Peyer's patch (tissue), 4 donors: ENCODE results near the gene LARP4B. TPM values are rescaled to one million over a fixed set of nuclear protein-coding genes. Genes with fewer than 3 reads are reported as not detected.
A peak's percentile ranks its signal among the peaks of the same experiment; 100 is the strongest.

Experiments used
- DNase-seq, 3 donors: peaks; one replicate each; pipeline ENCODE4 v3.0.0-alpha.2; 2017 to 2019
- H3K27ac ChIP-seq, 4 donors: fragments of 200-600 bp; sonication (generic); one replicate each; pipeline ENCODE4 v1.5.1; 2016 to 2019
- H3K27me3 ChIP-seq, 2 donors: fragments of 200-600 bp; sonication (generic); one replicate each; pipeline ENCODE4 v1.5.1; 2019
- H3K36me3 ChIP-seq, 3 donors: fragments of 200-600 bp; sonication (generic); one replicate each; pipeline ENCODE4 v1.5.1; 2016 to 2019
- H3K4me1 ChIP-seq, 4 donors: fragments of 200-600 bp; sonication (generic); one replicate each; pipeline ENCODE4 v1.5.1; 2016 to 2019
- H3K4me3 ChIP-seq, 4 donors: fragments of 200-600 bp; sonication (generic); 1 replicate in 3 of 4; 2 replicates in 1 of 4; pipeline ENCODE4 v1.5.1; 2016 to 2019; ENCODE audit warnings: mild to moderate bottlenecking in 1 of 4
- H3K9me3 ChIP-seq, 4 donors: fragments of 200-600 bp; sonication (generic); one replicate each; pipeline ENCODE4 v1.5.1; 2016 to 2019; ENCODE audit warnings: mild to moderate bottlenecking in 1 of 4
- CTCF ChIP-seq, 6 experiments: fragments of 450-650 bp in 4 of 6; fragments of 200-600 bp in 2 of 6; sonication (generic) in 1 of 6; IDR thresholded peaks; one replicate each; pipeline ENCODE4 v1.5.1; 2017 to 2019; ENCODE audit warnings: antibody characterized with exemption in 6 of 6, mild to moderate bottlenecking in 3 of 6, moderate library complexity in 1 of 6
- POLR2A ChIP-seq, 2 donors: fragments of 450-650 bp; IDR thresholded peaks; one replicate each; pipeline ENCODE4 v1.5.1; 2017; ENCODE audit warnings: antibody characterized with exemption in 2 of 2, mild to moderate bottlenecking in 2 of 2, moderate library complexity in 2 of 2
- total RNA-seq, 4 donors: library from RNA; depleted of rRNA; stranded (reverse); fragments of >200 nt; gene quantifications; one replicate each; pipeline ENCODE4 v1.1.0, GENCODE V29; 2016

LARP4B gene
- total RNA-seq, 4 donors from 2014 or later, result 77.2 to 106 (median 93.3) TPM

GRCh38 chr10:916716-917415 is 14.6 kb downstream of the LARP4B start:
- Histone ChIP-seq H3K9me3 (no peaks in the 10 kb centered on the region), H3K27me3 (no peaks in the 10 kb centered on the region), H3K27ac (no peak overlapping the region), H3K4me3 (no peak overlapping the region), H3K36me3 (peaks cover 0 to 2% (median 0%) of the 10 kb centered on the region in 3 donors), H3K4me1 (no peaks in the 10 kb centered on the region)
- DNase-seq, result peak in 1 of 3 donors; percentile 1
- TF ChIP-seq POLR2A (IDR thresholded peaks at IDR 0.05) (no peak), CTCF (IDR thresholded peaks at IDR 0.05) (no peak)

- TF ChIP-seq POLR2A (IDR thresholded peaks at IDR 0.05) (no peak), CTCF (IDR thresholded peaks at IDR 0.05) (no peak)
- no peaks in the 10 kb centered on the region for H3K4me1 ChIP-seq
These were observed 21.7 kb downstream of the LARP4B start for GRCh38 chr10:909831-910230.

GRCh38 chr10:905972-906371 is 25.5 kb downstream of the LARP4B start:
- no peaks in the 10 kb centered on the region for H3K9me3 ChIP-seq
- H3K27me3 ChIP-seq, result no peaks in the 10 kb centered on the region
- H3K27ac ChIP-seq, result no peak overlapping the region
- no peaks in the 10 kb centered on the region for H3K4me1 ChIP-seq
- no peak for DNase-seq
- TF ChIP-seq POLR2A (IDR thresholded peaks at IDR 0.05), result no peak
- no peak for TF ChIP-seq CTCF (IDR thresholded peaks at IDR 0.05)
- H3K36me3 ChIP-seq, result peaks cover 0 to 8% (median 0%) of the 10 kb centered on the region in 3 donors
- no peak overlapping the region for H3K4me3 ChIP-seq

More at GRCh38 chr10:909831-910230, 21.7 kb downstream of the LARP4B start:
- Histone ChIP-seq H3K27ac (no peak overlapping the region), H3K9me3 (no peaks in the 10 kb centered on the region), H3K36me3 (peaks cover 0 to 19% (median 0%) of the 10 kb centered on the region in 3 donors), H3K4me3 (no peak overlapping the region), H3K27me3 (no peaks in the 10 kb centered on the region)
- no peak for DNase-seq

GRCh38 chr10:905503-905902 is 26.0 kb downstream of the LARP4B start:
- no peak for TF ChIP-seq CTCF (IDR thresholded peaks at IDR 0.05)
- TF ChIP-seq POLR2A (IDR thresholded peaks at IDR 0.05), result no peak
- Histone ChIP-seq H3K4me1 (no peaks in the 10 kb centered on the region), H3K27ac (no peak overlapping the region), H3K4me3 (no peak overlapping the region), H3K36me3 (peaks cover 0 to 3% (median 0%) of the 10 kb centered on the region in 3 donors), H3K27me3 (no peaks in the 10 kb centered on the region), H3K9me3 (no peaks in the 10 kb centered on the region)
- no peak for DNase-seq

- no peak for TF ChIP-seq CTCF (IDR thresholded peaks at IDR 0.05)
- no peak for TF ChIP-seq POLR2A (IDR thresholded peaks at IDR 0.05)
- H3K27me3 ChIP-seq, result no peaks in the 10 kb centered on the region
- no peak for DNase-seq
These were observed 27.1 kb downstream of the LARP4B start for GRCh38 chr10:904403-904802.

More at GRCh38 chr10:904403-904802, 27.1 kb downstream of the LARP4B start:
- H3K9me3 ChIP-seq, result no peaks in the 10 kb centered on the region
- no peaks in the 10 kb centered on the region for H3K36me3 ChIP-seq
- no peaks in the 10 kb centered on the region for H3K4me1 ChIP-seq
- no peak overlapping the region for H3K27ac ChIP-seq
- no peak overlapping the region for H3K4me3 ChIP-seq
